Endothelial cell of umbilical vein (primary cell): ENCODE data around the gene SCTR. TPM values are rescaled to one million over a fixed set of nuclear protein-coding genes. Genes with fewer than 3 reads are reported as not detected.
A peak's percentile ranks its signal among the peaks of the same experiment; 100 is the strongest.

ENCODE experiments used
- BruUV-seq: library from RNA; stranded (reverse); fragments of 400-500 nt; replicated peaks from 2 replicates; lab custom pipeline; 2021; lab: Mats Ljungman, UMichigan
- CTCF ChIA-PET: fragments of 300-600, 350-600 bp; sonication (Branson Sonifier 250); formaldehyde crosslinking; loops from one replicate; lab custom pipeline; 2021; ENCODE audit warnings: antibody characterized with exemption, inconsistent platforms; lab: Charles Lee
- POLR2A ChIA-PET: fragments of 300-600, 350-600 bp; sonication (Branson Sonifier 250); formaldehyde crosslinking; loops from one replicate; lab custom pipeline; 2021; ENCODE audit warnings: antibody characterized with exemption, inconsistent platforms; lab: Charles Lee
- DNase-seq: peaks from one replicate; pipeline ENCODE4 v3.0.0-alpha.2; 2011; ENCODE audit warnings: low read depth, low spot score
- FAIRE-seq: peaks from 2 replicates; lab custom pipeline; 2011; peaks lifted over from hg19 to GRCh38; lab: Jason Lieb, UNC
- H2AFZ ChIP-seq: 2 replicates; pipeline ENCODE4 v1.6.0; 2012; ENCODE audit warnings: low read depth, low read length, control low read depth, inconsistent platforms
- H3K27ac ChIP-seq: 2 replicates; pipeline ENCODE4 v1.5.1; 2011; ENCODE audit warnings: low read depth, mild to moderate bottlenecking, control low read depth, low read length, moderate library complexity; ENCODE audit not compliant: insufficient read depth
- H3K27me3 ChIP-seq, 2 experiments: 2 replicates each; pipeline versions ENCODE4 v1.6.0 to v1.6.1; 2011; ENCODE audit warnings: low read length in 2 of 2, mixed read lengths in 1 of 2; ENCODE audit not compliant: control insufficient read depth in 2 of 2, insufficient read depth in 2 of 2
- H3K36me3 ChIP-seq, 2 experiments: 2 replicates in 1 of 2; 3 replicates in 1 of 2; pipeline ENCODE4 v1.5.1; 2011; ENCODE audit warnings: low read length in 2 of 2, mild to moderate bottlenecking in 1 of 2, moderate library complexity in 1 of 2; ENCODE audit not compliant: control insufficient read depth in 2 of 2, insufficient read depth in 2 of 2; ENCODE audit errors: extremely low read depth in 1 of 2
- H3K4me1 ChIP-seq: 3 replicates; pipeline ENCODE4 v1.5.1; 2011; ENCODE audit warnings: mild to moderate bottlenecking, low read length; ENCODE audit not compliant: control insufficient read depth, insufficient read depth; ENCODE audit errors: extremely low read depth
- H3K4me2 ChIP-seq: 2 replicates; pipeline ENCODE4 v1.6.1; 2011; ENCODE audit warnings: low read length, control low read depth, mixed read lengths; ENCODE audit not compliant: insufficient read depth
- H3K4me3 ChIP-seq, 3 experiments: fragments of 200-600 bp in 1 of 3; sonication (generic), shearing (Covaris generic) in 1 of 3; replicated peaks in 1 of 3; 2 replicates each; pipeline ENCODE4 v1.5.1; 2011 to 2016; ENCODE audit warnings: control low read depth in 3 of 3, low read length in 3 of 3, mild to moderate bottlenecking in 2 of 3, inconsistent platforms in 1 of 3, low read depth in 1 of 3, moderate library complexity in 1 of 3; ENCODE audit not compliant: insufficient read depth in 1 of 3
- H3K79me2 ChIP-seq: 2 replicates; pipeline ENCODE4 v1.6.0; 2012; ENCODE audit warnings: low read length, inconsistent platforms; ENCODE audit not compliant: control insufficient read depth, insufficient read depth
- H3K9ac ChIP-seq: replicated peaks from 2 replicates; pipeline ENCODE3; 2011; ENCODE audit warnings: low read length, control low read depth; ENCODE audit not compliant: insufficient read depth; ENCODE audit errors: extremely low read depth
- H3K9me1 ChIP-seq: replicated peaks from 3 replicates; pipeline ENCODE4 v1.6.0; 2011; ENCODE audit warnings: mild to moderate bottlenecking, low read length; ENCODE audit not compliant: control insufficient read depth, insufficient read depth; ENCODE audit errors: extremely low read depth
- H3K9me3 ChIP-seq: replicated peaks from 2 replicates; pipeline ENCODE4 v1.5.1; 2012; ENCODE audit warnings: low read length, inconsistent platforms; ENCODE audit not compliant: control insufficient read depth, insufficient read depth
- H4K20me1 ChIP-seq: replicated peaks from 2 replicates; pipeline ENCODE3; 2011; ENCODE audit warnings: mild to moderate bottlenecking, low read length; ENCODE audit not compliant: control insufficient read depth, insufficient read depth; ENCODE audit errors: extremely low read depth
- CTCF ChIP-seq, 2 donors: IDR thresholded peaks; 1 replicate in 1 of 2; 2 replicates in 1 of 2; pipeline ENCODE4 v1.5.1; 2011; ENCODE audit warnings: low read length in 2 of 2, mild to moderate bottlenecking in 2 of 2, moderate library complexity in 2 of 2, control low read depth in 1 of 2, inconsistent platforms in 1 of 2, low read depth in 1 of 2; ENCODE audit not compliant: insufficient read depth in 1 of 2; ENCODE audit errors: extremely low read depth in 1 of 2
- MYC ChIP-seq: IDR thresholded peaks from one replicate; pipeline ENCODE4 v1.6.1; 2011; ENCODE audit warnings: mild to moderate bottlenecking, low read depth, low read length
- dilution Hi-C: fragments of 300-500 bp; cut with MboI; formaldehyde crosslinking; loops from one replicate; pipeline ENCODE4 v1.15.0; 2019; ENCODE audit warnings: low sequenced_read_pairs; ENCODE audit not compliant: extremely low pct_ligation_motif_present
- intact Hi-C: fragments of 100-400 bp; cut with micrococcal nuclease; formaldehyde crosslinking; loops from one replicate; pipeline ENCODE4 v1.10.0; 2022
- polyA plus RNA-seq, 4 experiments: library from polyadenylated mRNA; depleted of rRNA in 3 of 4; stranded (reverse) in 3 of 4; unstranded in 1 of 4; fragments of >200 nt; gene quantifications; 2 replicates each; pipeline versions ENCODE4 v1.2.1 to v1.2.3, GENCODE V29; 2011 to 2012; ENCODE audit warnings: missing spikeins in 1 of 4
- total RNA-seq: library from RNA; stranded (reverse); gene quantifications from 2 replicates; pipeline ENCODE4 v1.2.3, GENCODE V29; 2021
- TF ChIP-seq, protein P1 (sequence below): IDR thresholded peaks from 2 replicates; pipeline ENCODE4 v1.6.1; 2011; ENCODE audit not compliant: insufficient read depth, insufficient read length

Gene SCTR
- total and polyA plus RNA-seq, 2 donors (not counting 3 experiments of a cell fraction or from before 2014, with no cell fraction given) = not detected

- CTCF ChIA-PET = interaction anchor here (8.6 kb wide), 1 partner anchor 67 kb away, joined by 151 read pairs; no protein-coding TSS in a partner anchor
- no peak for FAIRE-seq
Measured at GRCh38 chr2:119408221-119408619, 116.1 kb downstream of the SCTR start.

GRCh38 chr2:119407430-119408220 is 116.7 kb downstream of the SCTR start:
- Histone ChIP-seq H3K27me3 (peaks cover 2 to 3% of the 10 kb centered on the region in 2 experiments), H3K4me3 (no peak overlapping the region), H3K9me1 (no peaks in the 10 kb centered on the region), H2AFZ (no peak overlapping the region), H3K27ac (no peak overlapping the region), H3K4me1 (no peaks in the 10 kb centered on the region), H3K36me3 (no peaks in the 10 kb centered on the region), H4K20me1 (no peaks in the 10 kb centered on the region), H3K9me3 (no peaks in the 10 kb centered on the region), H3K9ac (no peak overlapping the region), H3K79me2 (no peaks in the 10 kb centered on the region), H3K4me2 (no peak overlapping the region)
- ChIA-PET CTCF (interaction anchor here (0.7 to 8.6 kb wide), 2 partner anchors 68 to 74 kb away, joined by 3 to 151 read pairs; no protein-coding TSS in a partner anchor), POLR2A (no interaction called here)
- FAIRE-seq (peak; percentile 69), DNase-seq (peak; percentile 67)
- intact Hi-C loops (loop anchor here (1.0 to 5.0 kb wide), 2 partner anchors 69 to 255 kb away; no protein-coding TSS in a partner anchor), dilution Hi-C loops (no loop called here)
- TF ChIP-seq, protein P1, sequence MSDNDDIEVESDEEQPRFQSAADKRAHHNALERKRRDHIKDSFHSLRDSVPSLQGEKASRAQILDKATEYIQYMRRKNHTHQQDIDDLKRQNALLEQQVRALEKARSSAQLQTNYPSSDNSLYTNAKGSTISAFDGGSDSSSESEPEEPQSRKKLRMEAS = no peak
- TF ChIP-seq CTCF (IDR thresholded peaks at IDR 0.05; ENCODE audit: extremely low read depth in 1 of 2, insufficient read depth in 1 of 2, low read depth in 1 of 2, low read length in 2 of 2) = peak; percentile 66 to 70
- no TSS peak for BruUV-seq

More at GRCh38 chr2:119408221-119408619, 116.1 kb downstream of the SCTR start:
- POLR2A ChIA-PET = no interaction called here
- Histone ChIP-seq H3K9me3 (no peaks in the 10 kb centered on the region), H3K4me1 (no peaks in the 10 kb centered on the region), H3K9ac (no peak overlapping the region), H3K36me3 (no peaks in the 10 kb centered on the region), H3K4me2 (no peak overlapping the region), H4K20me1 (no peaks in the 10 kb centered on the region), H3K27me3 (peaks cover 5 to 6% of the 10 kb centered on the region in 2 experiments), H3K4me3 (no peak overlapping the region), H2AFZ (no peak overlapping the region), H3K9me1 (no peaks in the 10 kb centered on the region), H3K79me2 (no peaks in the 10 kb centered on the region), H3K27ac (no peak overlapping the region)
- no peak for TF ChIP-seq MYC
- DNase-seq = no peak
- no TSS peak for BruUV-seq
- intact Hi-C loops (loop anchor here (5.0 kb wide), 1 partner anchor 254 kb away; no protein-coding TSS in a partner anchor), dilution Hi-C loops (no loop called here)
